ENCODE results near the gene PHF14. TPM values are rescaled to one million over a fixed set of nuclear protein-coding genes. Genes with fewer than 3 reads are reported as not detected.
A peak's percentile ranks its signal among the peaks of the same experiment; 100 is the strongest.
"Not testable (repeated sequence)": the region's sequence is repeated elsewhere in the genome, so short reads cannot be mapped to it uniquely, and the experiment has no call there.

PHF14 gene
- total RNA-seq, 1 donor from 2014 or later = 72.1 TPM

DNA sequence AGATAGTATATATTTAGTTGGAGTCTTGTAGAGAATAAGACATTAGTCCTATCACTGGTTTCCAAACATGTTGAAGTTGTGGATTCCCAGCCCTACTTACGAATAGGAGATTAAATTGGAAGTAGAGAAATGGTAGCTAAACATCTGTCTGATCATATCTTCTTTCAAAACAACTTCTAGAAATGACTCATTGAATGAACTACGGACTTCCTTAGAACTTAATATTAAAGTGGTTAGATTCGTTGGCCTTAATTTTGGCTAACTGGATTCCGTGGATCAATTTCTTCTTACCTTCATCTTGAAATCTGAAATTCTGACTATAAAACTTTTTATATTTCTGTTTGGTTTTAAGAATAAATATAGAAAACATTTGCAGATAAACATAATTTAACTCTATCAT, 3.4 kb downstream of the PHF14 start:
- TF ChIP-seq CTCF (IDR thresholded peaks at IDR 0.05; ENCODE audit: unreplicated experiment) = no peak
- Mint-ChIP-seq H3K36me3 (peaks cover 26% of the 10 kb centered on the region), H3K27ac (no peak overlapping the region), H3K4me3 (no peak overlapping the region), H3K9me3 (peaks cover 9% of the 10 kb centered on the region), H3K27me3 (ENCODE audit: low read depth) (no peaks in the 10 kb centered on the region), H3K4me1 (peaks cover 24% of the 10 kb centered on the region)
- DNase-seq (ENCODE audit: low spot score in 2 of 2, unreplicated experiment in 2 of 2) = no peak

GRCh38 chr7:10981317-10981716, 7.6 kb downstream of the PHF14 start:
- Mint-ChIP-seq H3K36me3 (peaks cover 36% of the 10 kb centered on the region), H3K9me3 (peaks cover 4% of the 10 kb centered on the region), H3K27ac (no peak overlapping the region), H3K27me3 (ENCODE audit: low read depth) (no peaks in the 10 kb centered on the region), H3K4me1 (peaks cover 6% of the 10 kb centered on the region), H3K4me3 (no peak overlapping the region)
- no peak for TF ChIP-seq CTCF (IDR thresholded peaks at IDR 0.05; ENCODE audit: unreplicated experiment)
- no peak for DNase-seq (ENCODE audit: low spot score in 2 of 2, unreplicated experiment in 2 of 2)

GRCh38 chr7:10990748-10991147, 17.1 kb downstream of the PHF14 start:
- not testable (repeated sequence) for H3K27me3 Mint-ChIP-seq (ENCODE audit: low read depth); H3K4me1 Mint-ChIP-seq; H3K9me3 Mint-ChIP-seq; H3K4me3 Mint-ChIP-seq; DNase-seq (ENCODE audit: low spot score in 2 of 2, unreplicated experiment in 2 of 2); H3K27ac Mint-ChIP-seq
- peaks cover 45% of the 10 kb centered on the region for H3K36me3 Mint-ChIP-seq

DNA sequence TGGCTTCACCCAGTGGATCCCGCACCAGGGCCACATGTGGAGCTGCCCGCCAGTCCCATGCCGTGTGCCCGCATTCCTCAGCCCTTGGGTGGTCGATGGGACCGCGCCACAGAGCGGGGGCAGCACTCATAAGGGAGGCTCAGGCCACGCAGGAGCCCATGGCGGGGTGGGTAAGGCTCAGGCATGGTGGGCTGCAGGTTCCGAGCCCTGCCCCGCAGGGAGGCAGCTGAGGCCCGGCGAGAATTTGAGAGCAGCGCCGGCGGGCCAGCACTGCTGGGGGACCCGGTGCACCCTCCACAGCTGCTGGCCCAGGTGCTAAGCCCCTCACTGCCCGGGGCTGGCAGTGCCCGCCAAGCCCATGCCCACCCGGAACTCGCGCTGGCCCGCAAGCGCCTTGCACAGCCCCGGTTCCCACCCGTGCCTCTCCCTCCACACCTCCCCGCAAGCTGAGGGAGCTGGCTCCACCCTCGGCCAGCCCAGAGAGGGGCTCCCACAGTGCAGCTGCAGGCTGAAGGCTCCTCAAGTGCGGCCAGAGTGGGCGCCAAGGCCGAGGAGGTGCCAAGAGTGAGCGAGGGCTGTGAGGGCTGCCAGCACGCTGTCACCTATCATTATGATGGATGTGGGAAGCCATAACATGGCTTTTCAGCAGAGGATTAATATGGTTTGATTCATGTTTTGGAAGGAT, 22.0 kb downstream of the PHF14 start:
- peaks cover 51% of the 10 kb centered on the region for H3K36me3 Mint-ChIP-seq
- H3K4me3 Mint-ChIP-seq; H3K27me3 Mint-ChIP-seq (ENCODE audit: low read depth): not testable (repeated sequence)

GRCh38 chr7:10998996-10999757, 25.5 kb downstream of the PHF14 start:
- H3K4me1 Mint-ChIP-seq = no peaks in the 10 kb centered on the region

More for the DNA sequence above, 22.0 kb downstream of the PHF14 start:
- not testable (repeated sequence) for DNase-seq (ENCODE audit: low spot score in 2 of 2, unreplicated experiment in 2 of 2); H3K4me1 Mint-ChIP-seq; H3K27ac Mint-ChIP-seq
- H3K9me3 Mint-ChIP-seq = peaks cover 16% of the 10 kb centered on the region

DNA sequence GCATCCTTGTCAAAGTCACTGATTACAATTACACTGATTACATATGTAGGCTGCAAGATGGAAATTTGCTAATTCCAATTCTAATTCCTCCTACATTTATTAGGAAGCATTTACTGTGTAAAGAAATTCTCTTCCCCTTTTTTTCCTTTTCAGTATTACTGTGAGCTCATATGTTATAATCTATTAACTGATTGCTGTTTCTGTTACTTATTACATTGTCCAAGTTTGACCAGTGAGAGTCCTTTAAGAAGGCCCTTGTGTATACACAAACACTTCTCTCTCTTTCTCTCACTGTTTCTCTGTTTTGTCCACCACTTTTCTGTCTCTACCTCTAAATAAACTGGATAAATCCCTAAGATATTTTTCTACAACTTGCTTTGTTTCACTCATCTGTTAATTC, 31.5 kb downstream of the PHF14 start:
- H3K27me3 Mint-ChIP-seq (ENCODE audit: low read depth) = no peaks in the 10 kb centered on the region
- DNase-seq (ENCODE audit: low spot score in 2 of 2, unreplicated experiment in 2 of 2) = no peak
- H3K36me3 Mint-ChIP-seq = peaks cover 30% of the 10 kb centered on the region
- no peaks in the 10 kb centered on the region for H3K4me1 Mint-ChIP-seq
- no peak overlapping the region for H3K27ac Mint-ChIP-seq
- no peaks in the 10 kb centered on the region for H3K9me3 Mint-ChIP-seq
- TF ChIP-seq CTCF (IDR thresholded peaks at IDR 0.05; ENCODE audit: unreplicated experiment) = no peak
- H3K4me3 Mint-ChIP-seq = no peak overlapping the region

More at GRCh38 chr7:10998996-10999757, 25.5 kb downstream of the PHF14 start:
- Mint-ChIP-seq H3K36me3 (peaks cover 43% of the 10 kb centered on the region), H3K4me3 (no peak overlapping the region), H3K27ac (peak overlapping the region; percentile 13), H3K27me3 (ENCODE audit: low read depth) (no peaks in the 10 kb centered on the region), H3K9me3 (peaks cover 11% of the 10 kb centered on the region)
- TF ChIP-seq CTCF (IDR thresholded peaks at IDR 0.05; ENCODE audit: unreplicated experiment) = no peak
- DNase-seq (ENCODE audit: low spot score in 2 of 2, unreplicated experiment in 2 of 2) = no peak

All from mesothelial cell of epicardium (in vitro differentiated cells).